ENCODE data around the gene CCM2L. TPM values are rescaled to one million over a fixed set of nuclear protein-coding genes. Genes with fewer than 3 reads are reported as not detected.

Gene CCM2L
- total and polyA plus RNA-seq, 2 donors (not counting 3 experiments of a cell fraction or from before 2014, with no cell fraction given), result 10.8 to 13.4 TPM

GRCh38 chr20:32010666-32011065 is 428 bp downstream of the CCM2L start:
- intact Hi-C loops (cut with micrococcal nuclease), result no loop called here
- no peaks in the 10 kb centered on the region for H3K79me2 ChIP-seq (ENCODE audit: control insufficient read depth, insufficient read depth, low read length)
- H3K4me1 ChIP-seq (ENCODE audit: control insufficient read depth, extremely low read depth, insufficient read depth, low read length), result peaks cover 39% of the 10 kb centered on the region
- CTCF ChIA-PET, result no interaction called here
- TF ChIP-seq POLR2A (IDR thresholded peaks at IDR 0.05; ENCODE audit: low read depth, low read length) (peak; percentile 47), POLR2AphosphoS5 (IDR thresholded peaks at IDR 0.05; ENCODE audit: insufficient read depth, low read depth, low read length) (no peak)
- no peaks in the 10 kb centered on the region for H3K9me3 ChIP-seq (replicated peaks; ENCODE audit: control insufficient read depth, insufficient read depth, low read length)
- H3K27ac ChIP-seq (ENCODE audit: insufficient read depth, low read depth, low read length), result peak overlapping the region; percentile 70
- peak overlapping the region; percentile 73 for H3K9ac ChIP-seq (replicated peaks; ENCODE audit: extremely low read depth, insufficient read depth, low read length)
- peak overlapping the region; percentile 89 for H2AFZ ChIP-seq (ENCODE audit: low read depth, low read length)
- TSS peak; percentile 47 for BruUV-seq (replicated peaks)
- no peaks in the 10 kb centered on the region for H4K20me1 ChIP-seq (replicated peaks; ENCODE audit: control insufficient read depth, extremely low read depth, insufficient read depth, low read length)
- no peaks in the 10 kb centered on the region for H3K9me1 ChIP-seq (replicated peaks; ENCODE audit: control insufficient read depth, extremely low read depth, insufficient read depth, low read length)
- H3K4me2 ChIP-seq (ENCODE audit: insufficient read depth, low read length), result peak overlapping the region; percentile 88
- no peak for FAIRE-seq
- no peaks in the 10 kb centered on the region for H3K27me3 ChIP-seq (ENCODE audit: control insufficient read depth in 2 of 2, insufficient read depth in 2 of 2, low read length in 2 of 2)
- DNase-seq (ENCODE audit: low read depth, low spot score), result no peak
- H3K36me3 ChIP-seq (ENCODE audit: control insufficient read depth in 2 of 2, extremely low read depth in 1 of 2, insufficient read depth in 2 of 2, low read length in 2 of 2), result no peaks in the 10 kb centered on the region
- POLR2A ChIA-PET, result interaction anchor here (0.5 kb wide), 1 partner anchor 279 kb away, joined by 3 read pairs; no protein-coding TSS in a partner anchor
- dilution Hi-C loops (cut with MboI; ENCODE audit: extremely low pct_ligation_motif_present, low sequenced_read_pairs), result no loop called here
- H3K4me3 ChIP-seq (replicated peaks in 1 of 3; ENCODE audit: insufficient read depth in 1 of 3, low read depth in 1 of 3, low read length in 3 of 3), result peak overlapping the region; percentile 40 to 80 (median 46)

- Histone ChIP-seq H2AFZ (ENCODE audit: low read depth, low read length) (no peak overlapping the region), H3K9me1 (replicated peaks; ENCODE audit: control insufficient read depth, extremely low read depth, insufficient read depth, low read length) (no peaks in the 10 kb centered on the region), H3K79me2 (ENCODE audit: control insufficient read depth, insufficient read depth, low read length) (no peaks in the 10 kb centered on the region), H3K36me3 (ENCODE audit: control insufficient read depth in 2 of 2, extremely low read depth in 1 of 2, insufficient read depth in 2 of 2, low read length in 2 of 2) (no peaks in the 10 kb centered on the region), H3K9ac (replicated peaks; ENCODE audit: extremely low read depth, insufficient read depth, low read length) (no peak overlapping the region), H3K4me2 (ENCODE audit: insufficient read depth, low read length) (no peak overlapping the region), H4K20me1 (replicated peaks; ENCODE audit: control insufficient read depth, extremely low read depth, insufficient read depth, low read length) (no peaks in the 10 kb centered on the region), H3K4me3 (replicated peaks in 1 of 3; ENCODE audit: insufficient read depth in 1 of 3, low read depth in 1 of 3, low read length in 3 of 3) (no peak overlapping the region), H3K9me3 (replicated peaks; ENCODE audit: control insufficient read depth, insufficient read depth, low read length) (no peaks in the 10 kb centered on the region), H3K27me3 (ENCODE audit: control insufficient read depth in 2 of 2, insufficient read depth in 2 of 2, low read length in 2 of 2) (no peaks in the 10 kb centered on the region), H3K27ac (ENCODE audit: insufficient read depth, low read depth, low read length) (no peak overlapping the region), H3K4me1 (ENCODE audit: control insufficient read depth, extremely low read depth, insufficient read depth, low read length) (peaks cover 33% of the 10 kb centered on the region)
- FAIRE-seq (no peak), DNase-seq (ENCODE audit: low read depth, low spot score) (no peak)
- no peak for TF ChIP-seq MYC (IDR thresholded peaks at IDR 0.05; ENCODE audit: low read depth, low read length)
- TF ChIP-seq GATA2 (IDR thresholded peaks at IDR 0.05; ENCODE audit: insufficient read depth, insufficient read length, low read depth, low read length), result no peak
- TF ChIP-seq POLR2AphosphoS5 (IDR thresholded peaks at IDR 0.05; ENCODE audit: insufficient read depth, low read depth, low read length), result no peak
- no peak for TF ChIP-seq POLR2A (IDR thresholded peaks at IDR 0.05; ENCODE audit: low read depth, low read length)
- no peak for TF ChIP-seq CTCF (IDR thresholded peaks at IDR 0.05; ENCODE audit: extremely low read depth in 1 of 2, insufficient read depth in 1 of 2, low read depth in 1 of 2, low read length in 2 of 2)
- TF ChIP-seq EZH2 (IDR thresholded peaks at IDR 0.05; ENCODE audit: borderline replicate concordance, low read depth, low read length, severe bottlenecking), result no peak
- TF ChIP-seq MAX (IDR thresholded peaks at IDR 0.05; ENCODE audit: insufficient read depth, insufficient read length), result no peak
- TF ChIP-seq JUN (IDR thresholded peaks at IDR 0.05; ENCODE audit: borderline replicate concordance, insufficient read depth, insufficient read length, low read depth), result no peak
- no peak for TF ChIP-seq FOS (IDR thresholded peaks at IDR 0.05; ENCODE audit: borderline replicate concordance, insufficient read depth, low read length)
- intact Hi-C loops (cut with micrococcal nuclease), result no loop called here
- ChIA-PET CTCF (interaction anchor here (0.9 to 1.8 kb wide), 7 partner anchors 10 to 160 kb away, joined by 3 to 8 read pairs (median 5); no protein-coding TSS in a partner anchor), POLR2A (no interaction called here)
- dilution Hi-C loops (cut with MboI; ENCODE audit: extremely low pct_ligation_motif_present, low sequenced_read_pairs), result no loop called here
- no TSS peak for BruUV-seq (replicated peaks)
Observed at GRCh38 chr20:32012159-32012688, 2.0 kb downstream of the CCM2L start.

All from endothelial cell of umbilical vein (primary cell).